HepG2 (cell line): Measurements from ENCODE around the gene RIT2. TPM values are rescaled to one million over a fixed set of nuclear protein-coding genes. Genes with fewer than 3 reads are reported as not detected.

ENCODE experiments used
- ATAC-seq: fragments of 200-7000 bp; cut with Tn5 transposase; 3 replicates; pipeline ENCODE4 v1.9.1; 2020; ENCODE audit warnings: mild to moderate bottlenecking, moderate library complexity
- BruUV-seq: library from RNA; stranded (reverse); fragments of 400-500 nt; replicated peaks from 2 replicates; lab custom pipeline; 2021; lab: Mats Ljungman, UMichigan
- CTCF ChIA-PET: fragments of 300-600 bp; formaldehyde crosslinking; extraction: SDS; loops from one replicate; lab custom pipeline; 2021; ENCODE audit warnings: low total read pairs, inconsistent platforms, low intra/inter-chr PET ratio; lab: Yijun Ruan, JAX
- POLR2A ChIA-PET: fragments of 350-600 bp; sonication (Branson Sonifier 250); formaldehyde crosslinking; loops from one replicate; lab custom pipeline; 2020; ENCODE audit warnings: antibody characterized with exemption, inconsistent platforms; lab: Yijun Ruan, JAX
- DNase-seq: peaks from one replicate; pipeline ENCODE4 v3.0.0-alpha.2; 2015; ENCODE audit warnings: low spot score
- FAIRE-seq: peaks from 3 replicates; lab custom pipeline; 2011; peaks lifted over from hg19 to GRCh38; lab: Jason Lieb, UNC
- H2AFZ ChIP-seq: one replicate; pipeline ENCODE4 v1.6.1; 2011; ENCODE audit warnings: low read length, inconsistent platforms
- H3K27ac ChIP-seq: fragments of 300-600 bp; 3 replicates; pipeline ENCODE4 v1.8.0; 2011; ENCODE audit warnings: mixed run types, mild to moderate bottlenecking, mixed read lengths, low read length, inconsistent platforms; ENCODE audit not compliant: insufficient read depth; ENCODE audit errors: extremely low read length
- H3K27me3 ChIP-seq, 2 experiments: fragments of 200-600 bp in 1 of 2; 2 replicates in 1 of 2; 3 replicates in 1 of 2; pipeline versions ENCODE4 v1.6.0 to v1.8.0; 2011; ENCODE audit warnings: low read length in 2 of 2, mild to moderate bottlenecking in 2 of 2, moderate library complexity in 2 of 2, inconsistent platforms in 1 of 2; ENCODE audit not compliant: insufficient read depth in 2 of 2, control insufficient read depth in 1 of 2
- H3K36me3 ChIP-seq, 2 experiments: fragments of 200-600 bp in 1 of 2; replicated peaks in 1 of 2; 2 replicates in 1 of 2; 3 replicates in 1 of 2; pipeline versions ENCODE4 v1.5.1 to v1.8.0; 2011; ENCODE audit warnings: low read length in 2 of 2, inconsistent platforms in 1 of 2; ENCODE audit not compliant: insufficient read depth in 2 of 2, control insufficient read depth in 1 of 2
- H3K4me1 ChIP-seq: 2 replicates; pipeline ENCODE4 v1.5.1; 2012; ENCODE audit warnings: low read length, inconsistent platforms; ENCODE audit not compliant: insufficient read depth
- H3K4me2 ChIP-seq: 2 replicates; pipeline ENCODE4 v1.6.0; 2011; ENCODE audit warnings: low read depth, low read length, inconsistent platforms
- H3K4me3 ChIP-seq, 3 experiments: fragments of 200-600 bp in 1 of 3; sonication (generic), shearing (Covaris generic) in 1 of 3; replicated peaks in 1 of 3; 2 replicates each; pipeline ENCODE4 v1.5.1; 2011 to 2016; ENCODE audit warnings: low read length in 3 of 3, inconsistent platforms in 2 of 3, low read depth in 2 of 3, mild to moderate bottlenecking in 2 of 3, control low read depth in 1 of 3, mixed read lengths in 1 of 3; ENCODE audit not compliant: insufficient read depth in 1 of 3
- H3K79me2 ChIP-seq: one replicate; pipeline ENCODE4 v1.6.1; 2011; ENCODE audit warnings: low read length, inconsistent platforms; ENCODE audit not compliant: insufficient read depth
- H3K9ac ChIP-seq: 2 replicates; pipeline ENCODE4 v1.6.0; 2011; ENCODE audit warnings: mild to moderate bottlenecking, low read depth, low read length, inconsistent platforms; ENCODE audit not compliant: insufficient read depth
- H3K9me3 ChIP-seq: 2 replicates; pipeline ENCODE4 v1.5.1; 2012; ENCODE audit warnings: mild to moderate bottlenecking, low read length
- H4K20me1 ChIP-seq: 2 replicates; pipeline ENCODE4 v1.6.0; 2011; ENCODE audit warnings: inconsistent platforms, mild to moderate bottlenecking, low read length, moderate library complexity; ENCODE audit not compliant: insufficient read depth
- ATAD3A ChIP-seq: sonication (generic); formaldehyde crosslinking; IDR thresholded peaks from 2 replicates; pipeline ENCODE4 v1.4.0; 2020; ENCODE audit warnings: missing genetic modification reagents
- ATF7 ChIP-seq, 2 experiments: fragments of 450-650 bp in 1 of 2; sonication (generic) in 1 of 2; formaldehyde crosslinking in 1 of 2; IDR thresholded peaks; 2 replicates each; pipeline versions ENCODE4 v1.4.0 to v1.6.1; 2016 to 2020; ENCODE audit warnings: antibody characterized with exemption in 1 of 2, mild to moderate bottlenecking in 1 of 2, missing genetic modification reagents in 1 of 2
- CREB1 ChIP-seq, 2 experiments: fragments of 450-650 bp in 1 of 2; IDR thresholded peaks; 2 replicates each; pipeline ENCODE4 v1.6.1; 2016 to 2017; ENCODE audit warnings: control low read depth in 1 of 2, mild to moderate bottlenecking in 1 of 2, missing compliant biosample characterization in 1 of 2, missing genetic modification characterization in 1 of 2
- ELF4 ChIP-seq: sonication (generic); formaldehyde crosslinking; IDR thresholded peaks from 2 replicates; pipeline ENCODE4 v1.5.0; 2020; ENCODE audit warnings: missing genetic modification reagents, mild to moderate bottlenecking, moderate library complexity, borderline replicate concordance
- GABPB1 ChIP-seq: IDR thresholded peaks from 2 replicates; pipeline ENCODE4 v1.6.1; 2016; ENCODE audit warnings: mild to moderate bottlenecking, missing genetic modification reagents, moderate library complexity, missing compliant biosample characterization
- PHF5A ChIP-seq: IDR thresholded peaks from one replicate; pipeline ENCODE4 v1.6.1; 2018; ENCODE audit warnings: low read depth, missing genetic modification reagents; ENCODE audit not compliant: unreplicated experiment
- TP53 ChIP-seq: sonication (generic); formaldehyde crosslinking; conservative IDR thresholded peaks from 2 replicates; pipeline ENCODE4 v1.4.0; 2020; ENCODE audit warnings: missing genetic modification reagents
- ZSCAN29 ChIP-seq: sonication (generic); formaldehyde crosslinking; conservative IDR thresholded peaks from 2 replicates; pipeline ENCODE4 v1.4.0; 2020; ENCODE audit warnings: mild to moderate bottlenecking, missing genetic modification reagents
- WGBS: methylation state at CpG from one replicate; pipeline ENCODE4 v1.1.6; 2017; ENCODE audit warnings: low lambda C conversion rate; 5-methylcytosine and 5-hydroxymethylcytosine counted together
- in situ Hi-C: cut with HindIII; loops from 2 replicates; pipeline ENCODE4 v1.10.0; 2017; ENCODE audit warnings: low pct_unique_long_range_greater_than_20kb; ENCODE audit not compliant: extremely low pct_ligation_motif_present
- intact Hi-C: fragments of 100-400 bp; cut with micrococcal nuclease; formaldehyde crosslinking; loops from one replicate; pipeline ENCODE4 v1.10.0; 2022; ENCODE audit not compliant: unreplicated experiment
- polyA plus RNA-seq, 8 experiments: library from polyadenylated mRNA; depleted of rRNA in 3 of 8; stranded (reverse) in 7 of 8; unstranded in 1 of 8; fragments of >200 nt; fragmentation: Illumina TruSeq in 4 of 8; extraction: Trizol in 4 of 8; gene quantifications; 2 replicates each; pipeline versions ENCODE4 v1.2.1 to v1.2.3, GENCODE V29; 2011 to 2016; ENCODE audit warnings: low read depth in 4 of 8, missing spikeins in 1 of 8, mixed read lengths in 1 of 8; ENCODE audit not compliant: insufficient read depth in 1 of 8
- total RNA-seq, 5 experiments: library from RNA; depleted of rRNA; stranded (reverse); fragments of >200 nt; fragmentation: Illumina TruSeq; extraction: Trizol; gene quantifications; 2 replicates each; pipeline ENCODE4 v1.2.3, GENCODE V29; 2016; ENCODE audit warnings: low read depth in 1 of 5

RIT2 gene
- total and polyA plus RNA-seq, 2 of the 13 experiments (the other 11 are each of a cell fraction or from before 2014, with no cell fraction given): not detected

GRCh38 chr18:43029414-43029813, 86.1 kb downstream of the RIT2 start:
- TF ChIP-seq ZSCAN29: no peak
- TF ChIP-seq ATAD3A: no peak
- no peak overlapping the region for H3K4me3 ChIP-seq
- no peak overlapping the region for H3K4me2 ChIP-seq
- H3K27me3 ChIP-seq: no peaks in the 10 kb centered on the region
- no peak overlapping the region for H3K27ac ChIP-seq
- H3K79me2 ChIP-seq: no peaks in the 10 kb centered on the region
- no peak overlapping the region for H3K9ac ChIP-seq
- no peak for DNase-seq
- no TSS peak for BruUV-seq
- CTCF ChIA-PET: no interaction called here
- POLR2A ChIA-PET: no interaction called here
- intact Hi-C loops: no loop called here
- ATAC-seq: no peak
- H3K4me1 ChIP-seq: no peaks in the 10 kb centered on the region
- no peaks in the 10 kb centered on the region for H3K36me3 ChIP-seq
- in situ Hi-C loops: no loop called here
- no peaks in the 10 kb centered on the region for H3K9me3 ChIP-seq
- FAIRE-seq: no peak
- H2AFZ ChIP-seq: no peak overlapping the region
- H4K20me1 ChIP-seq: no peaks in the 10 kb centered on the region

- in situ Hi-C loops: no loop called here
- Histone ChIP-seq H3K79me2 (no peaks in the 10 kb centered on the region), H3K36me3 (no peaks in the 10 kb centered on the region), H3K4me3 (no peak overlapping the region), H3K27me3 (no peaks in the 10 kb centered on the region), H3K9ac (no peak overlapping the region), H3K4me2 (no peak overlapping the region), H3K27ac (no peak overlapping the region)
- POLR2A ChIA-PET: no interaction called here
- FAIRE-seq: no peak
- BruUV-seq: no TSS peak
- TF ChIP-seq GABPB1 (CRISPR knock-in tag): no peak
- peak; percentile 96 for TF ChIP-seq CREB1 (IDR thresholded peaks at IDR 0.05)
- no peak for TF ChIP-seq CREB1 (CRISPR knock-in tag; IDR thresholded peaks at IDR 0.05)
- no peak for TF ChIP-seq PHF5A
- TF ChIP-seq ELF4 (CRISPR knock-in tag): no peak
- TF ChIP-seq ATF7 (IDR thresholded peaks at IDR 0.05): peak; percentile 99
- TF ChIP-seq ATF7 (CRISPR knock-in tag; IDR thresholded peaks at IDR 0.05): no peak
- no peak for TF ChIP-seq TP53 (CRISPR knock-in tag)
- TF ChIP-seq, all 625 proteins: peak for 2
- H4K20me1 ChIP-seq: no peaks in the 10 kb centered on the region
- no peak for DNase-seq
- no peak overlapping the region for H2AFZ ChIP-seq
- H3K9me3 ChIP-seq: no peaks in the 10 kb centered on the region
- intact Hi-C loops: no loop called here
- ATAC-seq: no peak
- H3K4me1 ChIP-seq: no peaks in the 10 kb centered on the region
- 2% methylated on average over 3 of the region's 3 CpGs for WGBS
- CTCF ChIA-PET: no interaction called here
Observed at GRCh38 chr18:43022874-43023273, 92.6 kb downstream of the RIT2 start.
